PC-9 (cell line): ENCODE results near the gene UBE2R2. TPM values are rescaled to one million over a fixed set of nuclear protein-coding genes. Genes with fewer than 3 reads are reported as not detected.
"Not testable (repeated sequence)": the region's sequence is repeated elsewhere in the genome, so short reads cannot be mapped to it uniquely, and the experiment has no call there.

Source experiments
- BruUV-seq: library from RNA; stranded (reverse); fragments of 400-500 nt; replicated peaks from 2 replicates; lab custom pipeline; 2021; lab: Mats Ljungman, UMichigan
- CTCF ChIA-PET: fragments of 300-600 bp; sonication (Branson Sonifier 250); formaldehyde crosslinking; loops from one replicate; lab custom pipeline; 2022; ENCODE audit warnings: antibody characterized with exemption; lab: Charles Lee
- POLR2A ChIA-PET: fragments of 300-600 bp; sonication (Branson Sonifier 250); formaldehyde crosslinking; loops from one replicate; lab custom pipeline; 2022; ENCODE audit warnings: antibody characterized with exemption; ENCODE audit not compliant: unreplicated experiment; lab: Charles Lee
- DNase-seq, 2 experiments: peaks; one replicate each; pipeline versions ENCODE4 v3.0.0 to v3.0.0-alpha.2; 2015 to 2022; ENCODE audit warnings: mixed read lengths in 1 of 2
- H2AFZ ChIP-seq: fragments of 200-600 bp; sonication (generic); 2 replicates; pipeline ENCODE4 v1.8.1; 2017; ENCODE audit warnings: antibody characterized with exemption
- H3F3A ChIP-seq: fragments of 200-600 bp; sonication (generic); 2 replicates; pipeline ENCODE4 v1.8.1; 2017; ENCODE audit warnings: antibody characterized with exemption, mild to moderate bottlenecking, low read depth; ENCODE audit not compliant: insufficient read depth
- H3K27ac ChIP-seq: fragments of 200-600 bp; sonication (generic); 2 replicates; pipeline ENCODE4 v1.6.1; 2016; ENCODE audit warnings: mixed run types
- H3K27me3 ChIP-seq: fragments of 200-600 bp; sonication (generic); 2 replicates; pipeline ENCODE4 v1.6.1; 2016; ENCODE audit warnings: low read depth, mixed run types; ENCODE audit not compliant: insufficient read depth
- H3K36me3 ChIP-seq: fragments of 200-600 bp; sonication (generic); 2 replicates; pipeline ENCODE4 v1.6.1; 2016; ENCODE audit warnings: low read depth, mixed run types
- H3K4me1 ChIP-seq: fragments of 200-600 bp; sonication (generic); replicated peaks from 2 replicates; pipeline ENCODE4 v1.6.1; 2016; ENCODE audit warnings: mixed run types; ENCODE audit not compliant: insufficient read depth
- H3K4me2 ChIP-seq: fragments of 200-600 bp; sonication (generic); 2 replicates; pipeline ENCODE4 v1.6.1; 2017; ENCODE audit warnings: mixed run types
- H3K4me3 ChIP-seq: fragments of 200-600 bp; sonication (generic); 2 replicates; pipeline ENCODE4 v1.6.1; 2016; ENCODE audit warnings: mixed run types
- H3K79me2 ChIP-seq: fragments of 200-600 bp; sonication (generic); 2 replicates; pipeline ENCODE4 v1.6.1; 2017; ENCODE audit warnings: low read depth, mixed run types
- H3K9me2 ChIP-seq: fragments of 200-600 bp; sonication (generic); 2 replicates; pipeline ENCODE4 v1.8.1; 2017; ENCODE audit warnings: mild to moderate bottlenecking; ENCODE audit not compliant: insufficient read depth
- H3K9me3 ChIP-seq: fragments of 200-600 bp; sonication (generic); 2 replicates; pipeline ENCODE4 v1.8.1; 2016; ENCODE audit warnings: low read depth; ENCODE audit not compliant: insufficient read depth
- H4K20me1 ChIP-seq: fragments of 200-600 bp; sonication (generic); 2 replicates; pipeline ENCODE4 v1.8.1; 2017; ENCODE audit not compliant: insufficient read depth
- CTCF ChIP-seq: fragments of 200-600 bp; sonication (generic); conservative IDR thresholded peaks from 2 replicates; pipeline ENCODE4 v1.6.1; 2017; ENCODE audit warnings: mixed run types, antibody characterized with exemption, mild to moderate bottlenecking, moderate library complexity
- EZH2 ChIP-seq: fragments of 200-600 bp; sonication (generic); IDR thresholded peaks from 2 replicates; pipeline ENCODE4 v1.8.0; 2017; ENCODE audit warnings: antibody characterized with exemption, low read depth
- intact Hi-C: fragments of 100-400 bp; cut with micrococcal nuclease; formaldehyde crosslinking; loops from one replicate; pipeline ENCODE4 v1.10.0; 2022; ENCODE audit not compliant: unreplicated experiment
- total RNA-seq: library from RNA; stranded (reverse); gene quantifications from 2 replicates; pipeline ENCODE4 v1.2.3, GENCODE V29; 2021

The UBE2R2 gene
- total RNA-seq, 1 experiment from 2014 or later = 38.9 TPM

DNA sequence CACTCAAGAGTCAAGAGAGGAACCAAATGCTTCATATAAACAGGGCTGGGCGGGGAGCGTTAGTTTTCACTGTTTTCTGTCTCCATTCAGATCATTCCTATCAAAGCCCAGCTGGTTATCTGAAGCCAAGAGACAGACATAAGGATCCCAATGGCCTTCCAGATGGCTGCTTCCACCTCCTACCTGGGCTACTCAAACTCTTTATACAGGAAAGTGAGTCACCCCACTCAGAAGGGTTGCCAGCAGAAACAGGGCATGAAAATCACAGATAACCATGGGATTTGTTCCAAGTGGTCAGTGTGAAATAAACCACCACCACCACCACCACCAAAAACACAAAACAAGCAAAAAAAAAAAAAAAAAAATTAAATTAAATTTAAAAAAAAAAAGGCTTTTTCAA is 16.1 kb upstream of the UBE2R2 start:
- H3K36me3 ChIP-seq = no peaks in the 10 kb centered on the region
- DNase-seq = no peak
- CTCF ChIA-PET = no interaction called here
- no peak overlapping the region for H3K4me3 ChIP-seq
- no peaks in the 10 kb centered on the region for H3K79me2 ChIP-seq
- H4K20me1 ChIP-seq = no peaks in the 10 kb centered on the region
- H3F3A ChIP-seq = no peaks in the 10 kb centered on the region
- no peaks in the 10 kb centered on the region for H3K9me2 ChIP-seq
- H3K4me2 ChIP-seq = no peak overlapping the region
- intact Hi-C loops = no loop called here
- H3K27ac ChIP-seq = no peak overlapping the region
- H3K9me3 ChIP-seq = no peaks in the 10 kb centered on the region
- H2AFZ ChIP-seq = no peak overlapping the region
- TF ChIP-seq CTCF (no peak), EZH2 (no peak)
- H3K27me3 ChIP-seq = no peaks in the 10 kb centered on the region
- no peaks in the 10 kb centered on the region for H3K4me1 ChIP-seq
- POLR2A ChIA-PET = no interaction called here
- BruUV-seq = no TSS peak

GRCh38 chr9:33801943-33802500 is 14.9 kb upstream of the UBE2R2 start:
- BruUV-seq, H3F3A ChIP-seq, CTCF ChIA-PET, H3K9me3 ChIP-seq, H3K36me3 ChIP-seq, POLR2A ChIA-PET, H2AFZ ChIP-seq, H3K4me1 ChIP-seq, H3K4me3 ChIP-seq, H3K27me3 ChIP-seq, H3K4me2 ChIP-seq, intact Hi-C loops, DNase-seq, H4K20me1 ChIP-seq, H3K27ac ChIP-seq, H3K9me2 ChIP-seq, H3K79me2 ChIP-seq: not testable (repeated sequence)

- CTCF ChIA-PET, DNase-seq, H3K36me3 ChIP-seq, H4K20me1 ChIP-seq, H3K9me3 ChIP-seq, H3K4me3 ChIP-seq, intact Hi-C loops, H3K27ac ChIP-seq, H3F3A ChIP-seq, H3K27me3 ChIP-seq, H3K4me2 ChIP-seq, H2AFZ ChIP-seq, H3K79me2 ChIP-seq, POLR2A ChIA-PET, BruUV-seq, H3K9me2 ChIP-seq: not testable (repeated sequence)
- peaks cover 11% of the 10 kb centered on the region for H3K4me1 ChIP-seq
Measured at GRCh38 chr9:33804196-33804595, 12.8 kb upstream of the UBE2R2 start.

DNA sequence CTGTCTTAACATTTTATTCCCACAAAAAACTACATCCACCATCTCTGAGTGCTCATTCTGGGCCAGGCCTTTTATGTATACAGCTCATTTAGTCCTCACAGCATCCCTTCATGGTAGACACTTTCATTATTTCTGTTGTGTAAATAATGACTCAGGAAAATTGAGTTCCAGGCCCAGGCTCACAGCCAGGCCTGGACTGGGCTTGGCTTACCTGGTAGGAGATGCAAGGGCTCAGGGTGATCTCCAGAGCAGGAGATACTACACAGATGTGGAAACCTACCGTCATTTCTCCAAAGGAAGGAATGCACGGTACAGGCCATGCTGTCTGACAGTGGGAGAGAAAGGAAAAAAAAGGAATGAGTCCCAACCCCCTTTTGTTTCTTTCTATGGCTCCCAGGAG is 9.8 kb upstream of the UBE2R2 start:
- H4K20me1 ChIP-seq, H3K9me2 ChIP-seq, H2AFZ ChIP-seq, H3K79me2 ChIP-seq, H3K9me3 ChIP-seq, H3K27me3 ChIP-seq, H3F3A ChIP-seq, intact Hi-C loops, H3K36me3 ChIP-seq, BruUV-seq, POLR2A ChIA-PET, H3K4me3 ChIP-seq: not testable (repeated sequence)
- Histone ChIP-seq H3K27ac (peak overlapping the region; percentile 40), H3K4me1 (peaks cover 11% of the 10 kb centered on the region), H3K4me2 (0 out of 2 replicates have a peak overlapping the region, but pooled peaks have one; percentile 26)
- CTCF ChIA-PET = interaction anchor here (0.6 to 0.7 kb wide), 2 partner anchors 58 to 297 kb away, joined by 3 to 4 read pairs; no protein-coding TSS in a partner anchor
- peak; percentile 22 to 37 for DNase-seq

GRCh38 chr9:33808979-33809322 is 8.0 kb upstream of the UBE2R2 start:
- H3K9me3 ChIP-seq, H3K27me3 ChIP-seq, CTCF ChIA-PET, POLR2A ChIA-PET, DNase-seq, H3K4me3 ChIP-seq, H3K36me3 ChIP-seq, H3K27ac ChIP-seq, H3K4me2 ChIP-seq, BruUV-seq, H4K20me1 ChIP-seq, H2AFZ ChIP-seq, H3K79me2 ChIP-seq, H3F3A ChIP-seq, H3K9me2 ChIP-seq, intact Hi-C loops: not testable (repeated sequence)
- H3K4me1 ChIP-seq = peaks cover 13% of the 10 kb centered on the region
